Activated CD4-positive, alpha-beta T cell treated with anti-CD3 and anti-CD28 coated beads, Interleukin-2, amount 10 ng/mL, durations not matched to agents 24 days and 14 days (primary cell): ENCODE results near the gene JMJD1C. TPM values are rescaled to one million over a fixed set of nuclear protein-coding genes. Genes with fewer than 3 reads are reported as not detected.
"Not testable (repeated sequence)": the region's sequence is repeated elsewhere in the genome, so short reads cannot be mapped to it uniquely, and the experiment has no call there.

Experiments
- DNase-seq: peaks from one replicate; pipeline ENCODE4 v3.0.0; 2022
- H3K27ac Mint-ChIP-seq: one replicate; pipeline ENCODE4 v1.8.0; 2022; ENCODE audit warnings: mild to moderate bottlenecking, mixed read lengths
- H3K27me3 Mint-ChIP-seq: one replicate; pipeline ENCODE4 v1.8.0; 2022; ENCODE audit warnings: mixed read lengths
- H3K36me3 Mint-ChIP-seq: one replicate; pipeline ENCODE4 v1.8.0; 2022; ENCODE audit warnings: low read depth, mild to moderate bottlenecking, mixed read lengths
- H3K4me1 Mint-ChIP-seq: one replicate; pipeline ENCODE4 v1.8.0; 2021; ENCODE audit warnings: mixed read lengths
- H3K4me3 Mint-ChIP-seq: one replicate; pipeline ENCODE4 v1.8.0; 2022; ENCODE audit warnings: mild to moderate bottlenecking, moderate library complexity, mixed read lengths
- H3K9me3 Mint-ChIP-seq: one replicate; pipeline ENCODE4 v1.8.0; 2021; ENCODE audit warnings: mixed read lengths
- intact Hi-C: fragments of 100-400 bp; cut with micrococcal nuclease; formaldehyde crosslinking; loops from one replicate; pipeline ENCODE4 v1.15.1; 2023
- total RNA-seq: library from RNA; stranded (reverse); gene quantifications from 2 replicates; pipeline ENCODE4 v1.2.3, GENCODE V29; 2022

Gene JMJD1C
- total RNA-seq, 1 donor from 2014 or later = 41.7 TPM

DNA sequence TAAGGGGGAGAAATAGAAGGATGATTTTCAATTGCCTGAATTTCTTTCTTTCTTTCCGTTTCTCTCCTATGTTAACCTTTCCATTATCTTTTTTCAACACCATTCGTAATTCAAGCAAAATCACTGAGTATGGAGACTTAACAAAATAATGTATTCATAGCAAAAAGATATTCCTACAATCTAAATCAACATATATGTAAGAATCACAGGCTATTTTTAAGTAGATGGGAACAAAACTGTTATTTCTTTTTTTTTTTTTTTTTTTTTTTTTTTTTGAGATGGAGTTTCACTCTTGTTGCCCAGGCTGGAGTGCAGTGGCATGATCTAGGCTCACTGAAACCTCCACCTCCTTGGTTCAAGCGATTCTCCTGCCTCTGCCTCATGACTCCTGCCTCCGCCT is 27.2 kb upstream of the JMJD1C start:
- peaks cover 12% of the 10 kb centered on the region for H3K36me3 Mint-ChIP-seq
- no peak for DNase-seq
- H3K9me3 Mint-ChIP-seq = no peaks in the 10 kb centered on the region
- peaks cover 4% of the 10 kb centered on the region for H3K4me1 Mint-ChIP-seq
- no peak overlapping the region for H3K27ac Mint-ChIP-seq
- no peak overlapping the region for H3K4me3 Mint-ChIP-seq
- intact Hi-C loops = no loop called here
- no peaks in the 10 kb centered on the region for H3K27me3 Mint-ChIP-seq

DNA sequence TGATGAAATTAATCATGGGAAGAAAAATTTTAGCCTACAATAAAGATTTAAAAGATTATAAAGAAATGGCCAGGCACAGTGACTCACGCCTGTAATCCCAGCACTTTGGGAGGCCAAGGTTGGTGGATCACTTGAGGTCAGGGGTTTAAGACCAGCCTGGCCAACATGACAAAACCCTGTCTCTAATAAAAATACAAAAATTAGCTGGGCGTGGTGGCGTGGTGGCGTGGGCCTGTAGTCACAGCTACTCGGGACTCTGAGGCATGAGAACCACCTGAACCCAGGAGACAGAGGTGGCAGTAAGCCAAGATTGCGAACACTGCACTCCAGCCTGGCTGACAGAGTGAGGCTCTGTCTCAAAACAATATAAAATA is 26.5 kb upstream of the JMJD1C start:
- H3K9me3 Mint-ChIP-seq, intact Hi-C loops, H3K4me3 Mint-ChIP-seq, H3K27me3 Mint-ChIP-seq, H3K27ac Mint-ChIP-seq, DNase-seq, H3K4me1 Mint-ChIP-seq: not testable (repeated sequence)
- peaks cover 12% of the 10 kb centered on the region for H3K36me3 Mint-ChIP-seq

GRCh38 chr10:63491588-63492316 is 26.0 kb upstream of the JMJD1C start:
- H3K27ac Mint-ChIP-seq = no peak overlapping the region
- DNase-seq = no peak
- peaks cover 4% of the 10 kb centered on the region for H3K4me1 Mint-ChIP-seq
- intact Hi-C loops = no loop called here
- H3K36me3 Mint-ChIP-seq = peaks cover 10% of the 10 kb centered on the region
- H3K4me3 Mint-ChIP-seq = no peak overlapping the region
- H3K27me3 Mint-ChIP-seq = no peaks in the 10 kb centered on the region
- H3K9me3 Mint-ChIP-seq = no peaks in the 10 kb centered on the region

DNA sequence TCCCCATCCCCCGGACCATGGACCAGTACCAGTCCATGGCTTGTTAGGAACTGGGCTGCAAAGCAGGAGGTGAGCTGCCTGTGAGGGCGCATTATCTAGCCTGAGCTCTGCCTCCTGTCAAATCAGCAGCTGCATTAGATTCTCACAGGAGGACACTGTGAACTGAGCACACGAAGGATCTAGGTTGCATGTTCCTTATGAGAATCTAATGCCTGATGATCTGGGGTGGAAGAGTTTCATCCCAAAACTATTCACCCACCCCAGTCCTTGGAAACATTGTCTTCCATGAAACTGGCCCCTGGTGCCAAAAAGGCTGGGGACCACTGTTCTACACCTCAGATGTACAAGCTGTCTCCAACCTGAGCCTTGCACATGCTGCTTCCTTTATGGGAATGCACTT is 24.1 kb upstream of the JMJD1C start:
- H3K9me3 Mint-ChIP-seq = no peaks in the 10 kb centered on the region
- intact Hi-C loops = no loop called here
- peaks cover 4% of the 10 kb centered on the region for H3K4me1 Mint-ChIP-seq
- H3K36me3 Mint-ChIP-seq = peaks cover 2% of the 10 kb centered on the region
- DNase-seq = no peak
- no peak overlapping the region for H3K27ac Mint-ChIP-seq
- H3K27me3 Mint-ChIP-seq = no peaks in the 10 kb centered on the region
- no peak overlapping the region for H3K4me3 Mint-ChIP-seq

- H3K36me3 Mint-ChIP-seq = peaks cover 6% of the 10 kb centered on the region
Observed at GRCh38 chr10:63487990-63488389, 22.2 kb upstream of the JMJD1C start.

DNA sequence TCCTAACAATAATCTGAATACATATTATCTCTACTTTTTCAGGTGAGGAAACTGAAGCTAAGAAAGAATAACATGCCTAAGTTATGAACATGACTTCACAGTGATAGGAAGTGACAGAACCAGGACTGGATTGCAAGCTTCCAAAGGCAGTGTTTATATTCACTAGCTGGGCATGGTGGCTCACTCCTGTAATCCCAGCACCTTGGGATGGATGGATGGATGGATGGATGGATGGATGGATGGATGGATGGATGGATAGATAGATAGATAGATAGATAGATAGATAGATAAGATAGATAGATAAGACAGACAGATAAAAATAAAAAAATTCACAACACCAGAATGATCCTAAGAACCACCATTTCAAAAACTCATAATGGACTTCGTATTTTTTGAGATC is 18.2 kb upstream of the JMJD1C start:
- no peaks in the 10 kb centered on the region for H3K9me3 Mint-ChIP-seq
- no peak for DNase-seq
- intact Hi-C loops = no loop called here
- no peak overlapping the region for H3K27ac Mint-ChIP-seq
- H3K4me3 Mint-ChIP-seq = no peak overlapping the region
- peaks cover 4% of the 10 kb centered on the region for H3K36me3 Mint-ChIP-seq
- peaks cover 8% of the 10 kb centered on the region for H3K4me1 Mint-ChIP-seq
- no peaks in the 10 kb centered on the region for H3K27me3 Mint-ChIP-seq

More at GRCh38 chr10:63487990-63488389, 22.2 kb upstream of the JMJD1C start:
- Mint-ChIP-seq H3K4me3 (no peak overlapping the region), H3K4me1 (peaks cover 5% of the 10 kb centered on the region), H3K27me3 (no peaks in the 10 kb centered on the region), H3K9me3 (no peaks in the 10 kb centered on the region), H3K27ac (no peak overlapping the region)
- intact Hi-C loops = no loop called here
- DNase-seq = no peak

DNA sequence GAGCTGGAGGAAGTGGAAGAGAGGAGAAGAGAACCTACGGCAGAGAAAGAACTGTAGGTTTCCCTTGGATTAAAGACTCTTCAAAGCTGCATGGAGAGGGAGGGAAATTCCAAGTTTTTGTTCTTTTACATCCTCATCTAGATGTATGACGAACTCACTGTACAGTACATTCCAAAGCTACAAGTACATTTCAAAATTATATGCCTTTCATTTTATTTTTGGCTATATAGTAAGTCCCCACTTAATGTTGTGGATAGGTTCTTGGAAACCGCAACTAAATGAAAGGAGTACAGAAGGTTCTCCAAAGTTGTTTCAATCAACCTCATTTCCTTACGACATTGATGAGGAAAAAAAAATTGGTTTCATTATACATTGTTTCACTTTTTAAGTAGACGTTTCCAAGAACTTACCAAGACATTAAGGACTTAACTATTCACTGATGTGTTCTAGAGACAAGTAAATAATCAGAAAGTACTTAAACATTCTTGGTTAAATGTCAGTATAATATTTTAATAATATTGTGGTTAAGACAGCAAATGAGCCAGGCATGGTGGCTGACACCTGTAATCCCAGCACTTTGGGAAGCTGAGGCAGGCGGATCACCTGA is 16.1 kb upstream of the JMJD1C start:
- no peak for DNase-seq
- Mint-ChIP-seq H3K9me3 (no peaks in the 10 kb centered on the region), H3K27me3 (no peaks in the 10 kb centered on the region), H3K27ac (no peak overlapping the region), H3K4me3 (no peak overlapping the region), H3K4me1 (peaks cover 8% of the 10 kb centered on the region), H3K36me3 (peaks cover 4% of the 10 kb centered on the region)
- intact Hi-C loops = no loop called here

DNA sequence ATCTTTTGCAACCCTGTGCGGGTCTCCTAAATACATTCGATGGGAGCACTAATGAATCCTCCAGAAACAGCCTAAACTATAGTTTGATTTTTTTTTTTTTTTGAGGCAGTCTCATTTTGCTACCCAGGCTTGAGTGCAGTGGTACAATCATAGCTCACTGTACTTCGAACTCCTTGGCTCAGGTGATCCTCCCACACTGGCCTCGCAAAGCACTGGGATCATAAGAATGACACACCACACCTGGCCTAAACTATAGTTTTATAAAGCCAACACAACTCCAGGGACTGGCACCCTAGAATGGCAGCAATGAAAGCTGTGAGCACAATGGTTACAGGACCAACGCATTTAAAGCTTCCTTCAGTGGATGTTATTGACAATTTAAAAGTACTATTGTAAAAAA is 14.5 kb upstream of the JMJD1C start:
- Mint-ChIP-seq H3K27me3 (no peaks in the 10 kb centered on the region), H3K9me3 (no peaks in the 10 kb centered on the region), H3K27ac (no peak overlapping the region), H3K4me3 (no peak overlapping the region), H3K4me1 (peaks cover 10% of the 10 kb centered on the region), H3K36me3 (peaks cover 4% of the 10 kb centered on the region)
- no peak for DNase-seq
- intact Hi-C loops = no loop called here

DNA sequence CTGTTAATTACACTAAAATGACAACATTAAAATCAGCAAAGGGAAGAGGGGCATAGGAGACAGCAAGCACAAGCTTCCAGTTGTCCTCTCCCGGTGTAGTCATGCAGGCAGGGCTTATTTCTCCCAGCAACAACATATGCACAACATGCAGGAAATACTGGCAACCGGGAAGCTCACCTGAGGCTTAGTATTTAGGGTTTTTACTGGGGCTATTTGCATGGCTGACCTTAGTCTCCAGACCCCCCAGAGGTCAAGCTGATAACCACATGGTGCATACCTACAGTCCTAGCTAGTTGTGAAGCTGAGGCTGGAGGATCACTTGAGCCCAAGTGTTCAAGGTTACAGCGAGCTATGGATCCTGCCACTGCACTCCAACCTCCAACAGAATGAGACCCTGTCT is 12.8 kb upstream of the JMJD1C start:
- H3K4me1 Mint-ChIP-seq = peaks cover 10% of the 10 kb centered on the region
- H3K9me3 Mint-ChIP-seq = no peaks in the 10 kb centered on the region
- intact Hi-C loops = no loop called here
- no peak for DNase-seq
- H3K36me3 Mint-ChIP-seq = peaks cover 1% of the 10 kb centered on the region
- no peak overlapping the region for H3K4me3 Mint-ChIP-seq
- H3K27me3 Mint-ChIP-seq = no peaks in the 10 kb centered on the region
- no peak overlapping the region for H3K27ac Mint-ChIP-seq

DNA sequence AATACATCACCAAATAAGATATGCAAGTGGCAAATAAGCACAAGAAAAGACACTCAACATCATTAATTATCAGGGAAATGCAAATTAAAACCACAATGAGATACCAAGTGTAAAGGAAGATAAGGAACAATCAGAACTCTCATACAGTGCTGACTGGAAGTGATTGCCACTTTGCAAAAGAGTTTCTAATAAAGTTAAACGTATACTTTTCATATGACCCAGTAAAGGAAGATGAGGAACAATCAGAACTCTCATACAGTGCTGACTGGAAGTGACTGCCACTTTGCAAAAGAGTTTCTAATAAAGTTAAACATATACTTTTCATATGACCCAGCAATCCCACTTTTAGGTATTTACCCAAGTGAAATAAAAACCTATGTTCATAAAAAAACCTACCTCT is 12.2 kb upstream of the JMJD1C start:
- peaks cover 9% of the 10 kb centered on the region for H3K4me1 Mint-ChIP-seq
- H3K27me3 Mint-ChIP-seq = no peaks in the 10 kb centered on the region
- no peak overlapping the region for H3K4me3 Mint-ChIP-seq
- no peaks in the 10 kb centered on the region for H3K36me3 Mint-ChIP-seq
- no peak overlapping the region for H3K27ac Mint-ChIP-seq
- intact Hi-C loops = loop anchor here (1.0 kb wide), 1 partner anchor 12 kb away; no protein-coding TSS in a partner anchor
- DNase-seq = no peak
- no peaks in the 10 kb centered on the region for H3K9me3 Mint-ChIP-seq

- H3K27ac Mint-ChIP-seq = no peak overlapping the region
- H3K4me3 Mint-ChIP-seq = no peak overlapping the region
- intact Hi-C loops = no loop called here
- DNase-seq = no peak
- no peaks in the 10 kb centered on the region for H3K36me3 Mint-ChIP-seq
- no peaks in the 10 kb centered on the region for H3K9me3 Mint-ChIP-seq
- peaks cover 4% of the 10 kb centered on the region for H3K4me1 Mint-ChIP-seq
- no peaks in the 10 kb centered on the region for H3K27me3 Mint-ChIP-seq
Observed at GRCh38 chr10:63474488-63474887, 8.7 kb upstream of the JMJD1C start.

DNA sequence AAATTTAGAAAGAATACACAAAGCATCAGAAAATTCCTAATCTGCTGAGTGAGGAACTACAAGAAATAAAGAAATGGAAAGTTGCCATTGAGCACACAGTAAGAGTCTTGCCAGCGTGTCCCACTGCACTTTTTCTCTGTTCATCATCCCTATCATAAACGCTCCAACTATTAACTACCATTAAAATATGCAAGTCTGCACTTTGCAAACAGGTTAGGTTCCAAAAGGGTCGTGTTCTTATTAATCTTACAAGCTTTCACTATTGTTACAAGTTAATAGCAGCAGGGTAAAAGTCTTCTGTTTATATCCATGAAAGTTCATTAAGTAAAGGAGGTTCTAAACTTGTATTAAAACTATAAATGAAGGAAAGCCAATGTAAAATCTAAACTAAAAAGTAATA is 5.2 kb upstream of the JMJD1C start:
- Mint-ChIP-seq H3K27me3 (peaks cover 18% of the 10 kb centered on the region), H3K27ac (no peak overlapping the region), H3K4me1 (peaks cover 11% of the 10 kb centered on the region), H3K9me3 (no peaks in the 10 kb centered on the region), H3K4me3 (no peak overlapping the region), H3K36me3 (no peaks in the 10 kb centered on the region)
- intact Hi-C loops = no loop called here
- no peak for DNase-seq

- Mint-ChIP-seq H3K4me3 (no peak overlapping the region), H3K4me1 (peaks cover 16% of the 10 kb centered on the region), H3K9me3 (no peaks in the 10 kb centered on the region), H3K27me3 (peaks cover 24% of the 10 kb centered on the region), H3K27ac (no peak overlapping the region), H3K36me3 (no peaks in the 10 kb centered on the region)
- intact Hi-C loops = loop anchor here (5.0 kb wide), 2 partner anchors 253 to 297 kb away; no protein-coding TSS in a partner anchor
- no peak for DNase-seq
Observed at GRCh38 chr10:63468947-63469346, 3.2 kb upstream of the JMJD1C start.

DNA sequence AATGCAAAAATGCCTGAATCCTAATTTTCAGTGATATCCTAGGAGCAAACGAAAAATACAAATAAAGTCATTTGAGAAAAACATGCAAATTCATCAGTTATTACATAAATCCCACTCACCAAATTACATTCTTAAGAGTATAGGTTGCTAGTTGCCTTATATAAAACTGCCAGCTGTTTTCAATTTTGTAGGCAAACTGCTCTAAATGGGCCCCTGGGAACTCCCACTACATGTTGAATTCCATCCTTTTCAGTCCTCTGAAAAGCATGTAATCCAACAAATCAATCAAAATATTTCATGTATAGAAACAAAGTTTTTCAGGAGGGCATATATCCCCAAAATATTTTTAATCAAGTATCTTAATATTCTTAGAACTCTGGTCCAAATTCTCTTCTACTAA is 2.1 kb upstream of the JMJD1C start:
- DNase-seq = no peak
- H3K4me1 Mint-ChIP-seq = peaks cover 17% of the 10 kb centered on the region
- H3K9me3 Mint-ChIP-seq = no peaks in the 10 kb centered on the region
- no peaks in the 10 kb centered on the region for H3K36me3 Mint-ChIP-seq
- H3K4me3 Mint-ChIP-seq = no peak overlapping the region
- intact Hi-C loops = loop anchor here (5.0 kb wide), 2 partner anchors 254 to 296 kb away; no protein-coding TSS in a partner anchor
- peaks cover 24% of the 10 kb centered on the region for H3K27me3 Mint-ChIP-seq
- H3K27ac Mint-ChIP-seq = no peak overlapping the region
